ENCODE data around the gene FBXO46.
A peak's percentile ranks its signal among the peaks of the same experiment; 100 is the strongest.

The FBXO46 gene

GRCh38 chr19:45711851-45712698, 18.6 kb downstream of the FBXO46 start:
- TF ChIP-seq CTCF (IDR thresholded peaks at IDR 0.05; ENCODE audit: low read depth, low read length, missing control alignments): no peak
- H3K4me3 ChIP-seq (ENCODE audit: low read depth, low read length): no peak overlapping the region
- no peak for DNase-seq (ENCODE audit: low read depth)

- DNase-seq (ENCODE audit: low read depth): no peak
- TF ChIP-seq CTCF (IDR thresholded peaks at IDR 0.05; ENCODE audit: low read depth, low read length, missing control alignments): no peak
- H3K4me3 ChIP-seq (ENCODE audit: low read depth, low read length): no peak overlapping the region
These were observed 20.2 kb downstream of the FBXO46 start for GRCh38 chr19:45710356-45711130.

GRCh38 chr19:45705710-45706415, 24.8 kb downstream of the FBXO46 start:
- DNase-seq (ENCODE audit: low read depth): no peak
- no peak for TF ChIP-seq CTCF (IDR thresholded peaks at IDR 0.05; ENCODE audit: low read depth, low read length, missing control alignments)
- no peak overlapping the region for H3K4me3 ChIP-seq (ENCODE audit: low read depth, low read length)

GRCh38 chr19:45705115-45705514, 25.6 kb downstream of the FBXO46 start:
- no peak for TF ChIP-seq CTCF (IDR thresholded peaks at IDR 0.05; ENCODE audit: low read depth, low read length, missing control alignments)
- DNase-seq (ENCODE audit: low read depth): no peak

GRCh38 chr19:45701676-45702075, 29.0 kb downstream of the FBXO46 start:
- H3K4me3 ChIP-seq (ENCODE audit: low read depth, low read length): no peak overlapping the region
- TF ChIP-seq CTCF (IDR thresholded peaks at IDR 0.05; ENCODE audit: low read depth, low read length, missing control alignments): no peak
- DNase-seq (ENCODE audit: low read depth): no peak

More at GRCh38 chr19:45705115-45705514, 25.6 kb downstream of the FBXO46 start:
- no peak overlapping the region for H3K4me3 ChIP-seq (ENCODE audit: low read depth, low read length)

- DNase-seq (ENCODE audit: low read depth): no peak
- peak; percentile 93 for TF ChIP-seq CTCF (IDR thresholded peaks at IDR 0.05; ENCODE audit: low read depth, low read length, missing control alignments)
These were observed 37.4 kb downstream of the FBXO46 start for GRCh38 chr19:45693106-45693788.

More at GRCh38 chr19:45693106-45693788, 37.4 kb downstream of the FBXO46 start:
- H3K4me3 ChIP-seq (ENCODE audit: low read depth, low read length): peak overlapping the region; percentile 79

All from GM12864 (cell line).